Fibroblast of pulmonary artery (primary cell): ENCODE data around the gene PSMD12.
"Not testable (repeated sequence)": the region's sequence is repeated elsewhere in the genome, so short reads cannot be mapped to it uniquely, and the experiment has no call there.

Source experiments
- DNase-seq: peaks from one replicate; pipeline ENCODE4 v3.0.0-alpha.2; 2010; ENCODE audit warnings: low read depth
- H3K4me3 ChIP-seq: replicated peaks from 2 replicates; pipeline ENCODE4 v1.5.1; 2011; ENCODE audit warnings: low read depth, mild to moderate bottlenecking, control low read depth, low read length, moderate library complexity
- CTCF ChIP-seq: IDR thresholded peaks from 2 replicates; pipeline ENCODE4 v1.5.1; 2011; ENCODE audit warnings: mild to moderate bottlenecking, control low read depth, low read length, inconsistent platforms; ENCODE audit errors: missing control alignments

Gene PSMD12

GRCh38 chr17:67336859-67337258, 29.5 kb downstream of the PSMD12 start:
- no peak for DNase-seq

GRCh38 chr17:67335245-67335835, 31.0 kb downstream of the PSMD12 start:
- no peak overlapping the region for H3K4me3 ChIP-seq
- no peak for DNase-seq
- no peak for TF ChIP-seq CTCF

More at GRCh38 chr17:67336859-67337258, 29.5 kb downstream of the PSMD12 start:
- no peak for TF ChIP-seq CTCF
- H3K4me3 ChIP-seq, result no peak overlapping the region

- DNase-seq, result not testable (repeated sequence)
These were observed 34.2 kb downstream of the PSMD12 start for GRCh38 chr17:67332162-67332508.

GRCh38 chr17:67331381-67332161, 34.8 kb downstream of the PSMD12 start:
- not testable (repeated sequence) for H3K4me3 ChIP-seq, DNase-seq

More at GRCh38 chr17:67332162-67332508, 34.2 kb downstream of the PSMD12 start:
- H3K4me3 ChIP-seq, result not testable (repeated sequence)

- DNase-seq, result no peak
- H3K4me3 ChIP-seq, result no peak overlapping the region
- TF ChIP-seq CTCF, result no peak
These were observed 38.4 kb downstream of the PSMD12 start for GRCh38 chr17:67328026-67328425.

GRCh38 chr17:67326959-67327745, 39.2 kb downstream of the PSMD12 start:
- DNase-seq, H3K4me3 ChIP-seq: not testable (repeated sequence)

GRCh38 chr17:67326440-67326839, 39.9 kb downstream of the PSMD12 start:
- DNase-seq, result no peak
- TF ChIP-seq CTCF, result no peak
- H3K4me3 ChIP-seq, result no peak overlapping the region

- H3K4me3 ChIP-seq, result no peak overlapping the region
- no peak for TF ChIP-seq CTCF
- no peak for DNase-seq
These were observed 42.0 kb downstream of the PSMD12 start for GRCh38 chr17:67324330-67324729.
